Esophagus squamous epithelium (tissue), 5 donors: Measurements from ENCODE around the gene ITPR2. TPM values are rescaled to one million over a fixed set of nuclear protein-coding genes. Genes with fewer than 3 reads are reported as not detected.

ENCODE experiments used
- DNase-seq: peaks from one replicate; lab custom pipeline; 2025; lab: John Stamatoyannopoulos, UW
- H3K27ac ChIP-seq, 4 donors: fragments of 200-600 bp; sonication (generic); one replicate each; pipeline ENCODE4 v1.5.1; 2016 to 2019; ENCODE audit warnings: mild to moderate bottlenecking in 1 of 4
- H3K27me3 ChIP-seq, 4 donors: fragments of 200-600 bp; sonication (generic); 1 replicate in 3 of 4; 2 replicates in 1 of 4; pipeline versions ENCODE4 v1.5.1 to v1.6.0; 2017 to 2021; ENCODE audit warnings: antibody characterized with exemption in 1 of 4
- H3K36me3 ChIP-seq, 3 donors: fragments of 200-600 bp; sonication (generic); one replicate each; pipeline ENCODE4 v1.5.1; 2016 to 2019
- H3K4me1 ChIP-seq, 3 donors: fragments of 200-600 bp; sonication (generic); one replicate each; pipeline ENCODE4 v1.5.1; 2017 to 2019
- H3K4me3 ChIP-seq, 4 donors: fragments of 200-600 bp; sonication (generic); 1 replicate in 3 of 4; 2 replicates in 1 of 4; pipeline ENCODE4 v1.5.1; 2016 to 2019; ENCODE audit warnings: mild to moderate bottlenecking in 2 of 4, moderate library complexity in 1 of 4
- H3K9me3 ChIP-seq, 3 donors: fragments of 200-600 bp; sonication (generic); one replicate each; pipeline ENCODE4 v1.5.1; 2016 to 2019
- CTCF ChIP-seq, 6 experiments: fragments of 450-650 bp in 4 of 6; fragments of 200-600 bp in 2 of 6; sonication (generic) in 2 of 6; IDR thresholded peaks; one replicate each; pipeline ENCODE4 v1.5.1; 2016 to 2019; ENCODE audit warnings: antibody characterized with exemption in 6 of 6, mild to moderate bottlenecking in 4 of 6, moderate library complexity in 4 of 6
- POLR2A ChIP-seq, 4 donors: fragments of 450-650 bp; IDR thresholded peaks; one replicate each; pipeline ENCODE4 v1.6.1; 2017; ENCODE audit warnings: antibody characterized with exemption in 4 of 4, mild to moderate bottlenecking in 4 of 4, moderate library complexity in 3 of 4
- WGBS, 2 donors: methylation state at CpG; one replicate each; pipeline ENCODE4 v1.1.5; 2018; 5-methylcytosine and 5-hydroxymethylcytosine counted together
- intact Hi-C: fragments of 100-400 bp; cut with DNase I; formaldehyde crosslinking; loops from one replicate; pipeline ENCODE4 v1.15.0; 2022
- total RNA-seq, 4 donors: library from RNA; depleted of rRNA; stranded (reverse); fragments of >200 nt; gene quantifications; one replicate each; pipeline ENCODE4 v1.1.0, GENCODE V29; 2016
- donor health status: DM: yes; HTN: yes; CAD: no.

The ITPR2 gene
- total RNA-seq, 4 donors from 2014 or later, result 30.7 to 49.3 (median 37.6) TPM

DNA sequence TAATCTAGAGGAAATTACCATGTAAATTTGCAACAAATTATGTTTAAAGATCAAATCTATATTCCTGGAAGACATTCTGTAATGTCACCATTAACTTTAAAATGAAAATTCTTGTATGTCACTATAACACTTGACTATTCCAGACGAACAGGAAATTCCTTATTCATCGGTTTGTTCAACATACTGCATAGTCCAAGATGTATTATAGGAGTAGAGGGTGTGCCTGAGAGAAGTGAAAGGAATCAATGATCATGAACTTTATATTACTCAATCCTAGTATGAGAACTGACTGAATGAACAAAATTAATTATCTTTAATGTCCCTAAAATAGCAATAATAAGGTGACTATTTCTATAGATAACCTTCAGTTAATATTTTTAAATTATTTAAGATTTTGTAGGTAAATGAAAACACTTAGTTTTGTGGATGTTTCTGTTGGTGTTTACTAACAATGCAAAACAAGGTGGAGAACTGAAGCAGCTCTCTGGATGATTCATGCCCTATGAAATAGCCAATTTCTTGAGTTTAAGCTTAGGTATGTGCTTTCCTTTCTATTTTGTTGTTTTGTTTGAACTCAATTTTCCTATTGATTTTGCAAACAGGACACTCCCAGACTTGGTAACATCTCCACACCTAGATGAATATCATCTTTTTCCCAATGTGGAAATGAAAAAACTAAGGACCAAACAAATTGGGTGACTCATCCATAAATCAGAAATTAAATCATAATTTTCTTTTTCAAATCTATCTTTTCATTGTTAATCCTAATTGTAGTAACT is 18.2 kb upstream of the ITPR2 start:
- TF ChIP-seq POLR2A (IDR thresholded peaks at IDR 0.05), result no peak
- TF ChIP-seq CTCF (IDR thresholded peaks at IDR 0.05), result no peak
- H3K9me3 ChIP-seq, result no peaks in the 10 kb centered on the region
- H3K36me3 ChIP-seq, result no peaks in the 10 kb centered on the region
- H3K27ac ChIP-seq, result peak overlapping the region in 2 of 4 donors; percentile 17 to 55
- DNase-seq, result no peak
- no peak overlapping the region for H3K4me3 ChIP-seq
- WGBS, 2 donors, result 33 to 35% methylated on average over 2 of the region's 2 CpGs
- peaks cover 0 to 19% (median 3%) of the 10 kb centered on the region in 3 donors for H3K4me1 ChIP-seq
- intact Hi-C loops, result loop anchor here (5.0 kb wide), 1 partner anchor 36 kb away; no protein-coding TSS in a partner anchor
- no peaks in the 10 kb centered on the region for H3K27me3 ChIP-seq

GRCh38 chr12:26848156-26848825 is 15.3 kb upstream of the ITPR2 start:
- intact Hi-C loops, result no loop called here
- no peak overlapping the region for H3K4me3 ChIP-seq
- no peak for TF ChIP-seq POLR2A (IDR thresholded peaks at IDR 0.05)
- TF ChIP-seq CTCF (IDR thresholded peaks at IDR 0.05), result no peak
- H3K27ac ChIP-seq, result no peak overlapping the region
- no peaks in the 10 kb centered on the region for H3K9me3 ChIP-seq
- H3K27me3 ChIP-seq, result no peaks in the 10 kb centered on the region
- WGBS, 2 donors, result 79 to 85% methylated on average over 6 of the region's 6 CpGs
- DNase-seq, result no peak
- peaks cover 0 to 20% (median 0%) of the 10 kb centered on the region in 3 donors for H3K4me1 ChIP-seq
- H3K36me3 ChIP-seq, result no peaks in the 10 kb centered on the region

GRCh38 chr12:26847431-26847830 is 14.4 kb upstream of the ITPR2 start:
- Histone ChIP-seq H3K4me1 (peaks cover 0 to 19% (median 0%) of the 10 kb centered on the region in 3 donors), H3K36me3 (no peaks in the 10 kb centered on the region), H3K27me3 (no peaks in the 10 kb centered on the region), H3K27ac (no peak overlapping the region), H3K9me3 (no peaks in the 10 kb centered on the region), H3K4me3 (no peak overlapping the region)
- 91 to 94% methylated on average over 5 of the region's 5 CpGs for WGBS, 2 donors
- TF ChIP-seq CTCF (IDR thresholded peaks at IDR 0.05) (no peak), POLR2A (IDR thresholded peaks at IDR 0.05) (no peak)
- no peak for DNase-seq
- intact Hi-C loops, result no loop called here

DNA sequence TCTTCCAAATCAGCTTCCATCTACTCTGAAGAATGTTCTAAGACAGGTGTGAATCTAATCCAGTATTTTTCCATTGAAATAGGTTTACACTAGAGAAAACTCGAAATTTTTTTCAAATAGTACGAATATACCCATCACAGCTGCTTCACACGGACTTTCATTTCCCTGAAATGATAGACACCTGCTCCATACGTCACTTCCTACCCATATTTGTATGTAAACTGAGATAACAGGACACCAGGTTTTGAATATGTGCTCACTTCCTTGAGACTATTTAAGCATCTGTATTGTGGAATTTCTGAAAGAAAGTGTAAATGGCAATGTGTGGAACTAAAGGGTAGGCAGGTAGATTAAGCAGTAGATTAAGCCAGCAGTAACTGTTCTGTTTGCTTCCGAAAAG is 13.4 kb upstream of the ITPR2 start:
- TF ChIP-seq POLR2A (IDR thresholded peaks at IDR 0.05), result no peak
- TF ChIP-seq CTCF (IDR thresholded peaks at IDR 0.05), result no peak
- no peak for DNase-seq
- intact Hi-C loops, result no loop called here
- 71 to 72% methylated on average over 5 of the region's 5 CpGs for WGBS, 2 donors
- H3K36me3 ChIP-seq, result no peaks in the 10 kb centered on the region
- no peak overlapping the region for H3K4me3 ChIP-seq
- H3K27me3 ChIP-seq, result no peaks in the 10 kb centered on the region
- peaks cover 0 to 19% (median 0%) of the 10 kb centered on the region in 3 donors for H3K4me1 ChIP-seq
- H3K27ac ChIP-seq, result no peak overlapping the region
- no peaks in the 10 kb centered on the region for H3K9me3 ChIP-seq

DNA sequence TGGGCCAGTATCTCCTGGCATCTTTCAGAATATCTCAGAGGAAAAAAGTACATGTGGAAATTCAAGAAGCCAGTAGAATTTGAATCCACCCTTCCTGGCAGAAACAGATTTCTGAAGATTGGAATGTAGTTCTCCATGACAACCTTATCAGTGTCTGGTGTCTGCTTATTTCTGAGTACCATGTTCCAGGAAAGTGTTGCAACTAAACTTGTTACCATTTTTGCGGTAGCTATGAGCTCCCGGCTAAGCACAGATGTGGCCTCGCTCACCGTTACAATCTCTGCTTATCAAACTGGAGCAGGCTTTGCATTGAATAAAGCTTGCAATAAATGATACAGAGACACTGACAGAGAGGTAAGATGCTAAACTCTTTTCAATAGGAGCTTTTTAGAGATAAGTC is 13.0 kb upstream of the ITPR2 start:
- no peak for TF ChIP-seq CTCF (IDR thresholded peaks at IDR 0.05)
- TF ChIP-seq POLR2A (IDR thresholded peaks at IDR 0.05), result no peak
- Histone ChIP-seq H3K27ac (no peak overlapping the region), H3K9me3 (no peaks in the 10 kb centered on the region), H3K36me3 (no peaks in the 10 kb centered on the region), H3K4me3 (no peak overlapping the region), H3K4me1 (peaks cover 0 to 18% (median 0%) of the 10 kb centered on the region in 3 donors), H3K27me3 (no peaks in the 10 kb centered on the region)
- WGBS, 2 donors, result 49 to 75% methylated on average over 4 of the region's 4 CpGs
- no peak for DNase-seq
- intact Hi-C loops, result no loop called here
